ENCODE results near the gene CDKN2D.

The CDKN2D gene

DNA sequence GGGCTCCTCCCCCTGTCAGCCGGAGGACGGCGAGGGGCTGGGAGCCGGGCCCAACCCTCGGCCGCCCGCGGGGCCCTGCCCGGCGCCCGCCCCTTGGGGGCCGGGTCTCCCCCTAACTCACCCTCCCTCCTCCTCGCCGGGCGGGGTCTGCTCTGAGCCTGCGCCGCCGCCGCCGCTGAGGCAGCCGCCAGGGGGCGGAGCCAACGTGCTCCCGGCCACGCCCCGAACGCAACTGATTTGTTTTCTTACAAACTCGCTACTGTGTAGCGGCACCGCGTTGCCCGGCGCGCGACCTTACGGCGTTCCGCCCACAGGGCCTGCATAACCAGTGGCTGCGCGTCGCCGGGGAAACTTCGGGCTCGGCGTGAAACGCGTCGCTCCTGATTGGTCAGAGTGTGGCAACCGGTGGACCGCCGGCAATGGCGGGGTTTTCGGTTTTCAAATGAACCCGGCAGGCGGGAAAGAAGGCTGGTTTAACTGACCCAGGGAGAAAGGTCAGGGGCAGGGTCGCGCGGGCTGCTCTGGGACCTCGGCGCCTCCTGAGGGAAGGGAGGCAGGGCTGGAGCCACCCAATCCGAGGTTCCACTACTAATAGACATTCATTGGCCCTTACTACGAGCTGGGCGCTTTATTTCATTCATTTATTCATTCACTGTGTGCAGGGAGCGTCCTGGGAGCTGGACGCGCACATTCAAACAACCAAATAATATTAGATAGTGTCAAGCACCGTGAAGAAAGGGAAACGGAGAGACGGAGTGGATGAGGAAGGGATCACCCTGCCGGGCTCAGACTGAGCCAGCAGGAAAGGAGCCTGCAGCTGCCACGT is at the start of gene CDKN2D:
TSS of gene CDKN2D (minus strand) at position 154 of the 826 bp plus-strand sequence. CDS start 326 bp downstream, outside the sequence.
- H3K4me3 ChIP-seq (ENCODE audit: low read depth, low read length), result peak within 1 kb of the TSS; percentile 78
- TF ChIP-seq, protein P1, sequence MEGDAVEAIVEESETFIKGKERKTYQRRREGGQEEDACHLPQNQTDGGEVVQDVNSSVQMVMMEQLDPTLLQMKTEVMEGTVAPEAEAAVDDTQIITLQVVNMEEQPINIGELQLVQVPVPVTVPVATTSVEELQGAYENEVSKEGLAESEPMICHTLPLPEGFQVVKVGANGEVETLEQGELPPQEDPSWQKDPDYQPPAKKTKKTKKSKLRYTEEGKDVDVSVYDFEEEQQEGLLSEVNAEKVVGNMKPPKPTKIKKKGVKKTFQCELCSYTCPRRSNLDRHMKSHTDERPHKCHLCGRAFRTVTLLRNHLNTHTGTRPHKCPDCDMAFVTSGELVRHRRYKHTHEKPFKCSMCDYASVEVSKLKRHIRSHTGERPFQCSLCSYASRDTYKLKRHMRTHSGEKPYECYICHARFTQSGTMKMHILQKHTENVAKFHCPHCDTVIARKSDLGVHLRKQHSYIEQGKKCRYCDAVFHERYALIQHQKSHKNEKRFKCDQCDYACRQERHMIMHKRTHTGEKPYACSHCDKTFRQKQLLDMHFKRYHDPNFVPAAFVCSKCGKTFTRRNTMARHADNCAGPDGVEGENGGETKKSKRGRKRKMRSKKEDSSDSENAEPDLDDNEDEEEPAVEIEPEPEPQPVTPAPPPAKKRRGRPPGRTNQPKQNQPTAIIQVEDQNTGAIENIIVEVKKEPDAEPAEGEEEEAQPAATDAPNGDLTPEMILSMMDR (IDR thresholded peaks at IDR 0.05; ENCODE audit: low read depth, low read length), result no peak

DNA sequence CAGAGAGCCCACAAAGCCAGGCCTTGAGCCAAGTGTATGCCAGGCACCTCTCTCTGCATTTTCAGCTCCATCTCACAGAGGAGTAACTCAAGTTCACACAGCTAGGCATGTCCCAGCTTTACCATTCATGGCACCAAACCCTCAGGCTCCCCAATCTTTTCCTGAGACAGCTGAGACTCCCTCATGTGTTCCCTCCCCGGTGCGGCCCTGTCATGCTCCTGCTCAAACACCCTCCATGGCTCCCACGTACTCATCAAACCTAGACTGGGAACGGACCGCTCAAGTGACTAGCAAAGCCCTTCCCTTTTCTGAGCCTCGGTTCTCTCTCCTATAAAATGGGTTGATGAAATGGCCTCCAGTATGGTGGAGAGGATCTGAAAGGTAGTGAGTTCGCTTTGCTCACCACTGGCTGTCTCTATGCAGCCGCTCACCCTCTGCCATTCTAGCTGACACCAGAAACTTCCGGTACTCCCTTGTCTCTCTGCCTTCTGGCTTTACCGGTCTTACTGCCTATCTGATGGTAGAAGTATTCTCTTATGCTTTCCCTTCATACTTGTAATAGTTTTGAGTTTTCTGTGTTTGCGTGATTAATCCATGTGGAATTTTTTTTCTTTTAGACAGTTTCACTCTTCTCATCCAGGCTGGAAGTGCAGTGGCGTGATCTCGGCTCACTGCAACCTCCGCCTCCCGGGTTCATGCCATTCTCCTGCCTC is 48.8 kb upstream of the CDKN2D start:
- H3K4me3 ChIP-seq (ENCODE audit: low read depth, low read length), result peak overlapping the region; percentile 13
- TF ChIP-seq, protein P1 (IDR thresholded peaks at IDR 0.05; ENCODE audit: low read depth, low read length), result no peak

DNA sequence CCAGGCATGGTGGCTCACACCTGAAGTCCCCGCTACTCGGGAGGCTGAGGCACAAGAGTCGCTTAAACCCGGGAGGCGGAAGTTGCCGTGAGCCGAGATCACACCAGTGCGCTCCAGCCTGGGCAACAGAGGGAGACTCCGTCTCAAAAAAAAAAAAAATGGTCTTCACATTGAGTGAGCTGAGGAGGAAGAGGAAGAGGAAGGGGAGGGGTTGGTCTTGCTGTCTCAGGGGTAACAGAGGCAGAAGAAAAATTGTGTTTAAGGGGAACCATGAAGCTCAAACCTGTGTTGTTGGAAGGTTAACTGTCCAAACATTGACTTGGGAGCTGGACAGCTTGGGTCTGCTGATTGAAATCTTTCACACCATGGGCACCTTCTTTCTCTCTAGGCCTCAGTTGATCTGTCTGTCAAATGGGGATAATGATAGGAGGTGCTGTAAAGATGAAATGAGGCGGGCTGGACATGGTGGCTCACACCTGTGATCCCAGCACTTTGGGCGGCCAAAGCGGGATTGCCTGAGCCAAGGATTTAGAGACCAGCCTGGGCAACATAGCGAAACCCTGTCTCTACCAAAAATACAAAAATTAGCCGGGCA is 46.7 kb upstream of the CDKN2D start:
- no peak overlapping the region for H3K4me3 ChIP-seq (ENCODE audit: low read depth, low read length)
- TF ChIP-seq, protein P1 (IDR thresholded peaks at IDR 0.05; ENCODE audit: low read depth, low read length), result no peak

DNA sequence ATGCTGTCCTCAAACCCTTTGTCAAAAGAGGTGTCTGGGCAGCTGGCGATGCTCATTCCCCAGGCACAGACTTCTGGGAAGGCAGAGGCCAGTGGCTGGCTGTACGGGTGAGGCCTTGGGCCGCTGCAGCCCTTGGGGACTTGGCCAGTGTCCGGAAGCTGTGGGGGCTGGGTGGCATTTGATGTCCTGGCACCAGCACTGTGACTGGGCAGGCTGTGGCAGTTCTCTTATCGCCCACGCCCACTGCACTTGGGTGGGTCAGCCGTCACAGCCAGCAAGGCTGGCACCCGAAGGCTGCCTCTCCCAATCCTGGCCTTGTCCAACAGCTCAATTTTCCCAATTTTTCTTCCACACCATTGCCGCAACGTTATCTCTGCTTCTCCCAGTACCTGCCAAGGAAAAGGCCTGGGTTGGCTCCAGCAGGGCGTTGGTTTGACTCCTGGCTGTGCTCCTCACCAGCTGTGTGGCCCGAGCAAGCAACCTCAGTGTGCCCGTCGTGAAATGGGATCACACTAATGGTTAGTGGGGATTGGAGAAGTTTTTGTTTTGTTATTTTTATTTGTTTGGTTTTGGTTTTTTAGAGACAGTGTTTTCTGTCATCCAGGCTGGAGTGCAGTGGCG is 43.8 kb upstream of the CDKN2D start:
- H3K4me3 ChIP-seq (ENCODE audit: low read depth, low read length), result no peak overlapping the region
- TF ChIP-seq, protein P1 (IDR thresholded peaks at IDR 0.05; ENCODE audit: low read depth, low read length), result no peak

DNA sequence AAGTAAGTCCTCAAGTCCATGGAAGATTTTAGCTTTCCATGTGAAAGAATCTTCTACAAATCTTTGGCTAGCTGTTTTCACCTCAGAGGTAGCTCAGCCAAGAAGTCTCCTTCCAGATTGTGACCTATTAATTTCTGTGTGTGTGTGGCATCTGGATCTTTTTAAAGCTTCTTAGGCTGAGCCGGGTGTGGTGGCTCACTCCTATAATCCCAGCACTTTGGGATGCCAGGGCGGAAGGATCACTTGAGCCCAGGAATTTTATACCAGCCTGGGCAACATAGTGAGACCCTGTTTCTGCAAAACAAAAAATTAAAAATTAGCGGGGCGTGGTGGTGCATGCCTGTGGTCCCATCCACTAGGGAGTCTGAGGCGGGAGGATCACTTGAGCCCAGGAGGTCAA is 43.1 kb upstream of the CDKN2D start:
- H3K4me3 ChIP-seq (ENCODE audit: low read depth, low read length), result no peak overlapping the region
- TF ChIP-seq, protein P1 (IDR thresholded peaks at IDR 0.05; ENCODE audit: low read depth, low read length), result no peak

DNA sequence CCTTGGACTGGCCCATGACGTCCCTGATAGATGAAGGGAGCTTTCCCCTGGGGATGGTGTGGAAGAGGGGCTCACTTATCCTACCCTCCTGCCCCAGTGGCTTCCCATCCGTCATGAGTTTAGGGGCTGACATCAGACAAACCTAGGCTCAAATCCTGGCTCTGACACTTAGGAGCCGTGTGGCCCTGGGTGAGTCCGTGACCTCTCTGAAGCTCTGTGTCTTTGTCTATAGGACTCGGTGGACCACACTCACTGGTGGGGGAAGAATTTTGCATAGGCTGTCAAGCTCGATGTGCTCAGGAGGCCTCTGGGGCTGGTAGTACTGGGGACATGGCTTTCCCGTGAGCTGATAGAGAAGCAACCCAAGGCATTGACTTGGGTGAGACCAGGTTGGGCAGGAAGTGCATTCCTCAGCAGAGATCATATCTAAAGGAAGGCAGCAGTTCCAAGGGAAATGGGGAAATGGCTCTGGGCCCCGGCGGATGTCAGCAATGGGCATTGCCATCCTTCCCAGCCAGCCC is 35.7 kb upstream of the CDKN2D start:
- TF ChIP-seq, protein P1 (IDR thresholded peaks at IDR 0.05; ENCODE audit: low read depth, low read length), result no peak
- H3K4me3 ChIP-seq (ENCODE audit: low read depth, low read length), result no peak overlapping the region
